Panc1 (cell line): ENCODE data around the gene PSMD6. TPM values are rescaled to one million over a fixed set of nuclear protein-coding genes. Genes with fewer than 3 reads are reported as not detected.

Experiments used
- ATAC-seq: fragments of 200-7000 bp; cut with Tn5 transposase; 2 replicates; pipeline ENCODE4 v1.9.1; 2020; ENCODE audit warnings: mild to moderate bottlenecking, moderate library complexity
- BruUV-seq: library from RNA; stranded (reverse); fragments of 400-500 nt; replicated peaks from 2 replicates; lab custom pipeline; 2021; lab: Mats Ljungman, UMichigan
- CTCF ChIA-PET: fragments of 300-600 bp; sonication (Branson Sonifier 250); formaldehyde crosslinking; loops from one replicate; lab custom pipeline; 2022; ENCODE audit warnings: antibody characterized with exemption; lab: Charles Lee
- POLR2A ChIA-PET: fragments of 300-600 bp; sonication (Branson Sonifier 250); formaldehyde crosslinking; loops from one replicate; lab custom pipeline; 2022; ENCODE audit warnings: antibody characterized with exemption; lab: Charles Lee
- DNase-seq: peaks from one replicate; pipeline ENCODE4 v3.0.0-alpha.2; 2010; ENCODE audit warnings: low read depth, low spot score
- H3K27ac ChIP-seq: 2 replicates; pipeline ENCODE4 v1.5.1; 2011; ENCODE audit warnings: mild to moderate bottlenecking, low read length, inconsistent platforms
- H3K27me3 ChIP-seq: fragments of 200-500 bp; sonication (Bioruptor generic); 2 replicates; pipeline ENCODE4 v1.6.0; 2014; ENCODE audit warnings: low read length, inconsistent platforms; ENCODE audit not compliant: control insufficient read depth, insufficient read depth
- H3K36me3 ChIP-seq: fragments of 200-500 bp; sonication (Bioruptor generic); 2 replicates; pipeline ENCODE4 v1.5.1; 2014; ENCODE audit warnings: inconsistent platforms, mild to moderate bottlenecking, low read length, moderate library complexity; ENCODE audit not compliant: control insufficient read depth, insufficient read depth
- H3K4me1 ChIP-seq: 2 replicates; pipeline ENCODE4 v1.5.1; 2011; ENCODE audit warnings: inconsistent platforms, mild to moderate bottlenecking, low read length, moderate library complexity; ENCODE audit not compliant: control insufficient read depth, insufficient read depth
- H3K4me3 ChIP-seq, 2 experiments: 2 replicates each; pipeline ENCODE4 v1.5.1; 2011 to 2012; ENCODE audit warnings: low read depth in 2 of 2, low read length in 2 of 2, mild to moderate bottlenecking in 2 of 2, inconsistent platforms in 1 of 2, moderate library complexity in 1 of 2
- H3K9me3 ChIP-seq: fragments of 200-500 bp; sonication (Bioruptor generic); 2 replicates; pipeline ENCODE4 v1.5.1; 2014; ENCODE audit warnings: low read depth, mild to moderate bottlenecking, inconsistent platforms, low read length, moderate library complexity; ENCODE audit not compliant: control insufficient read depth, insufficient read depth
- CTCF ChIP-seq: fragments of 450-650 bp; IDR thresholded peaks from 2 replicates; pipeline ENCODE4 v1.5.1; 2017; ENCODE audit warnings: mild to moderate bottlenecking
- POLR2AphosphoS5 ChIP-seq: IDR thresholded peaks from 2 replicates; pipeline ENCODE4 v1.6.1; 2012; ENCODE audit warnings: mild to moderate bottlenecking, low read depth, low read length, moderate library complexity
- REST ChIP-seq, 2 experiments: IDR thresholded peaks; 2 replicates each; pipeline ENCODE4 v1.6.1; 2011 to 2012; ENCODE audit warnings: low read depth in 2 of 2, control low read depth in 1 of 2, low read length in 1 of 2, mild to moderate bottlenecking in 1 of 2, moderate library complexity in 1 of 2; ENCODE audit not compliant: insufficient read depth in 1 of 2
- SIN3A ChIP-seq: IDR thresholded peaks from 2 replicates; pipeline ENCODE4 v1.6.1; 2012; ENCODE audit warnings: low read depth, mild to moderate bottlenecking, low read length, moderate library complexity, borderline replicate concordance; ENCODE audit not compliant: insufficient read depth
- TCF7L2 ChIP-seq: IDR thresholded peaks from 2 replicates; pipeline ENCODE4 v1.6.1; 2011; ENCODE audit warnings: mild to moderate bottlenecking, low read depth, low read length, inconsistent platforms
- in situ Hi-C: cut with HindIII; loops from 2 replicates; pipeline ENCODE4 v1.10.0; 2016; ENCODE audit warnings: low sequenced_read_pairs, low pct_unique_long_range_greater_than_20kb
- intact Hi-C: fragments of 100-400 bp; cut with micrococcal nuclease; formaldehyde crosslinking; loops from one replicate; pipeline ENCODE4 v1.10.0; 2022; ENCODE audit not compliant: unreplicated experiment
- total RNA-seq: library from RNA; stranded (reverse); gene quantifications from one replicate; pipeline ENCODE4 v1.2.1, GENCODE V29; 2021; ENCODE audit not compliant: unreplicated experiment

Gene PSMD6
- total RNA-seq, 1 experiment from 2014 or later: 55.6 TPM

- CTCF ChIA-PET: no interaction called here
- in situ Hi-C loops (no loop called here), intact Hi-C loops (no loop called here)
- Histone ChIP-seq H3K4me1 (no peaks in the 10 kb centered on the region), H3K36me3 (no peaks in the 10 kb centered on the region; the same call in 1 of the 2 replicates), H3K4me3 (no peak overlapping the region), H3K27me3 (no peaks in the 10 kb centered on the region), H3K9me3 (no peaks in the 10 kb centered on the region), H3K27ac (no peak overlapping the region)
- no peak for ATAC-seq
- no peak for DNase-seq
- POLR2A ChIA-PET: no interaction called here
- no TSS peak for BruUV-seq
- TF ChIP-seq CTCF (no peak), POLR2AphosphoS5 (no peak), SIN3A (no peak), REST (IDR thresholded peaks at IDR 0.05; ENCODE audit: insufficient read depth in 1 of 2, low read depth in 2 of 2, low read length in 1 of 2) (no peak), TCF7L2 (no peak)
Measured at GRCh38 chr3:63972987-63973386, 50.3 kb downstream of the PSMD6 start.

GRCh38 chr3:63972196-63972595, 51.1 kb downstream of the PSMD6 start:
- TF ChIP-seq POLR2AphosphoS5 (no peak), TCF7L2 (no peak), REST (IDR thresholded peaks at IDR 0.05; ENCODE audit: insufficient read depth in 1 of 2, low read depth in 2 of 2, low read length in 1 of 2) (no peak), CTCF (no peak)
- ATAC-seq: no peak
- DNase-seq: no peak
- no peaks in the 10 kb centered on the region for H3K36me3 ChIP-seq
- in situ Hi-C loops: no loop called here
- H3K9me3 ChIP-seq: no peaks in the 10 kb centered on the region
- intact Hi-C loops: no loop called here
- CTCF ChIA-PET: no interaction called here
- H3K4me1 ChIP-seq: no peaks in the 10 kb centered on the region
- no peaks in the 10 kb centered on the region for H3K27me3 ChIP-seq
- BruUV-seq: no TSS peak
- no peak overlapping the region for H3K4me3 ChIP-seq
- no peak overlapping the region for H3K27ac ChIP-seq
- POLR2A ChIA-PET: no interaction called here
